GM12801 (cell line): ENCODE data around the gene KLF3.

Experiments
- TF ChIP-seq, protein P1 (sequence below): IDR thresholded peaks from one replicate; pipeline ENCODE4 v1.5.1; 2011; ENCODE audit warnings: control low read depth; ENCODE audit not compliant: insufficient read length; ENCODE audit errors: extremely low read depth

The KLF3 gene

DNA sequence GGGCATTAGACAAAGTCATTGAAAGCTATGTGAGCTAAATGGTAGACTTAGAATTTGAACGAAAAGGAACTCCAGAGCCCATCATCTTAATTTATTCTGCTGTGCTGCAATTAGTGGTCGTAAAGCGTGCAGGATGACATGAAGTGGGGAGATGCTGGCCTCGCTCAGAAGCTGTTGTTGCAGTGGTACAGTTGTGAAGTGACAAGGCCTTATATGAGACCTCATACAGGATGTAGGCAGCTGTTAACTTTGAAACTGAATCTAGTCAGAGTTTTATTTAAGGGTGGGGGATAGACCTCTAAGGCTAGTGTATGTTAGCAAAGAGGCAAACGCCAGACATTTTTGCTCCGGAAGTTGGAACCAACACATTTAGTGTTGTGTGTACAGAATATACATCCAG, 13.4 kb downstream of the KLF3 start:
- TF ChIP-seq, protein P1, sequence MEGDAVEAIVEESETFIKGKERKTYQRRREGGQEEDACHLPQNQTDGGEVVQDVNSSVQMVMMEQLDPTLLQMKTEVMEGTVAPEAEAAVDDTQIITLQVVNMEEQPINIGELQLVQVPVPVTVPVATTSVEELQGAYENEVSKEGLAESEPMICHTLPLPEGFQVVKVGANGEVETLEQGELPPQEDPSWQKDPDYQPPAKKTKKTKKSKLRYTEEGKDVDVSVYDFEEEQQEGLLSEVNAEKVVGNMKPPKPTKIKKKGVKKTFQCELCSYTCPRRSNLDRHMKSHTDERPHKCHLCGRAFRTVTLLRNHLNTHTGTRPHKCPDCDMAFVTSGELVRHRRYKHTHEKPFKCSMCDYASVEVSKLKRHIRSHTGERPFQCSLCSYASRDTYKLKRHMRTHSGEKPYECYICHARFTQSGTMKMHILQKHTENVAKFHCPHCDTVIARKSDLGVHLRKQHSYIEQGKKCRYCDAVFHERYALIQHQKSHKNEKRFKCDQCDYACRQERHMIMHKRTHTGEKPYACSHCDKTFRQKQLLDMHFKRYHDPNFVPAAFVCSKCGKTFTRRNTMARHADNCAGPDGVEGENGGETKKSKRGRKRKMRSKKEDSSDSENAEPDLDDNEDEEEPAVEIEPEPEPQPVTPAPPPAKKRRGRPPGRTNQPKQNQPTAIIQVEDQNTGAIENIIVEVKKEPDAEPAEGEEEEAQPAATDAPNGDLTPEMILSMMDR, result no peak

DNA sequence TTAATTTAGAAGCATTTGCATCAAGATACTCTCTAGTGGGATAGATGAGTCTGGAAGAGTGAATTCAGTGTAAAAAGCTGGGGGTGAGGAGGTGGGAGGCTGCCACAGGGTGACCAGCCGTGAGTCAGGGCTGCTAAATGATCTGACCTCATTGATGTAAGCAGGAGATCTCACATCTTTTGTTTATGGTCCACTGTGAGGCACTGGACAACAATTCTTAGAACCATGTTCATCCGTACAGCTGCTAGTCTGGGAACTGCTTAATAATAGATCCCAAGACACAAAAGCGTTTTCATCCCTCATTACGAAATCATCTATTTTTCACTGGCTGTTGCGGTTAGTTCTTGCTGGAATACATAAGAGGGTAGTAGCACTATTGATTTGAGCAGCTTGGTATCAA, 14.1 kb downstream of the KLF3 start:
- TF ChIP-seq, protein P1, result no peak

DNA sequence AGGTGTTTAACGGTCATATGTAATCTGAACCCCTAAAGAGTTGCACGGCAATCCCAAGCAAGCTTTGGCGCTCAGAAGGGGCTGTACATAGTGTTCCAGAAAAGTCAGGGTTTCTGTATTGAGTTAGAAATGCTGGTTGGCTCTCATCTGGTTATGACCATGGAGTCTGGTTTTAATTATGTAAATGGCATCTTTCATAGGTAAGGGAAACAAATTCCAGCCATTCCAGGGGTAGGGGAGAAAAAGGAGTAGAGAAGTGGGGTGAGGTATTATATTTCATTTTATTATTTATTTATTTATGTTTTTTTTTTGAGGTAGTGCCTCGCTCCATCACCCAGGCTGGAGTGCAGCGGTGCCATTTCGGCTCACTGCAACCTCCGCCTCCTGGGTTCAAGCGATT, 15.9 kb downstream of the KLF3 start:
- TF ChIP-seq, protein P1, result no peak

DNA sequence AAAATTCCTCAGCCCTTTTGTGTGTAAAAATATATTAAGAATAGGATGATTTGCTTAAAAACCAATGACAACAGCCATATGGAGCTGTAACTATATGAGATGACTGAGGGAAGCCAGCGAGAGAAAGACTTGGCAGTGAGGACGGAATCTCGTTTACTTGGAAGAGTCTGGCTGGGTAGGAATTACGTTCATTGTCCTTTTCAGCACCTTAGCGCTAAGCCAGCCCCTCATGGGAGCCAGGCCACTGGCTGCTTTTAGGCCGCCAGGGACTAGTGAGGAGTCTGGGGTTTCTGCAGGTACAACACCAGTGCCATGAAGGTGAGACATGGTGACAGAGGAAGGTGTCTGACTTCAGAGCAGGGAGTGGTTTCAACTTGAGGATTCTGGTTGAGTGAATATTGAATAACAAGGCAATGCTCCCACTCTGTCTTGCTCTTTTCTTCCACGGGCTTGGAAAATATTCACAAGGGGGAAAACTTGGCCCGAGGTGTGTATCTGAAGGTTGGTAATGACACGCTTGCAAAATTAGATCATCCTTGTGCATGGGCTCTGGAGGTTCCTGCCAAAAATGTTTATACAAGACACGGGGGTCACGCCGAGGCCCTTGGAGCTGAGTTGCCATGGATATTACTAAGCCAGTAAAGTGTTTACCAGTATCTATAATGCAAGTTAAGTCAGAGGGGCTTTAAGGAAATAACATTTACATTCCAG, 17.4 kb downstream of the KLF3 start:
- TF ChIP-seq, protein P1, result no peak

DNA sequence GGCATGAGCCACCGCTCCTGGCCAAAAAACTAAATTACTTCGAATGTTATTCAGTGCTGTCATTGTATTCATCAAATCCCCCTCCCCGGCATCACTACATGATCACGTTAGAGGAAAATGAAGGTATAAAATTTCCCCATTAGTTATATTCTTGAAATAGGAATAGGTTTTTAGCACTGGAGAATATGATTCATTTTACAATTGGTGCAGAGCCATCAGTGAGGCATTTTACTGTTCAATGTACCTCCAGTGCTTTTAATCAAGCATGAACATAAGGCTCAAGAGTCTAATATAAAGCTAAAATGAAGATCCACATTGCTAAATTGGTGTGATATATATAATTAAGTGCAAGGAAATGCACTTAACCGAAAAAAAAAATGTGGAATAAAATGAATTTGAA, 18.3 kb downstream of the KLF3 start:
- TF ChIP-seq, protein P1, result no peak

DNA sequence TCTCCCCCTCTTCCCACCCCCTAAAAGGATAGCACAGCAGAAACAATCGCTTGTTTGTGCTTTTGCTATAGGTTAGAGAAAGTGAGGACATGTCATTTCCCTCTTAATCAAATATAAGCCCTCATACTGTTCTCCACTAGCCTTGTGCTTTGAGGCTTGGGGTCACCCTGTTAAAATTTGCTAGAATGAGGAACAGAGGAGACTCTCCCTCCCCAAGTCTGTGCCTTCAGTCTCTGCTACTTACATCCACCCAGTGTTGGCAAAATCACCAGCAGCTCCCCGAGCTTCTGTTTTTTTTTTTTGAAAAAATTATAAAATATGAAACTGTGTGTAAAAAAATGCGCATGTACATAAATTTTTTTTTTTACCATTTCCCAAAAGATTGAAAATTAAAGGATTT, 19.3 kb downstream of the KLF3 start:
- TF ChIP-seq, protein P1, result no peak

DNA sequence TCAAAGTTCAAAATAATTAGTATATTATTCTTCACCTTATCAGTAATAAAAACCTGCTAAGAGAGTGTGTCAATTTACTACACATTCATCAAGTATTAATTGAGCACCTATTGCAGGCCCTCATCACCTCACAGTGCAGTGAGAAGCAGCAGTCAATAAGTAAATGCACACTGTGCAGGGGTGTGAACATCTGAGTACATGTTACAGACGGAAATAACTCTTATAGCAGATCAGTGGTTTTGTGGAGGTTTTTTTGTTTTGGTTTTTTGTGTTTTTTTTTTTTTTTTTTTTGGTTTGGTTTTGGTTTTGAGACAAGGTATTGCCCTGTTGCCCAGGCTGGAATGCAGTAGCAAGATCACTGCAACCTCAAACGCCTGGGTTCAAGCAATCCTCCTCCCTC, 20.3 kb downstream of the KLF3 start:
- TF ChIP-seq, protein P1, result no peak
